GM19467 (cell line): ENCODE results near the gene CELA3B.
"Not testable (repeated sequence)": the region's sequence is repeated elsewhere in the genome, so short reads cannot be mapped to it uniquely, and the experiment has no call there.

ENCODE experiments used
- ATAC-seq: cut with Tn5 transposase; IDR thresholded peaks from one replicate; pipeline ENCODE4 v1.9.1; 2021; ENCODE audit warnings: mild to moderate bottlenecking, moderate library complexity; ENCODE audit not compliant: unreplicated experiment

CELA3B gene

DNA sequence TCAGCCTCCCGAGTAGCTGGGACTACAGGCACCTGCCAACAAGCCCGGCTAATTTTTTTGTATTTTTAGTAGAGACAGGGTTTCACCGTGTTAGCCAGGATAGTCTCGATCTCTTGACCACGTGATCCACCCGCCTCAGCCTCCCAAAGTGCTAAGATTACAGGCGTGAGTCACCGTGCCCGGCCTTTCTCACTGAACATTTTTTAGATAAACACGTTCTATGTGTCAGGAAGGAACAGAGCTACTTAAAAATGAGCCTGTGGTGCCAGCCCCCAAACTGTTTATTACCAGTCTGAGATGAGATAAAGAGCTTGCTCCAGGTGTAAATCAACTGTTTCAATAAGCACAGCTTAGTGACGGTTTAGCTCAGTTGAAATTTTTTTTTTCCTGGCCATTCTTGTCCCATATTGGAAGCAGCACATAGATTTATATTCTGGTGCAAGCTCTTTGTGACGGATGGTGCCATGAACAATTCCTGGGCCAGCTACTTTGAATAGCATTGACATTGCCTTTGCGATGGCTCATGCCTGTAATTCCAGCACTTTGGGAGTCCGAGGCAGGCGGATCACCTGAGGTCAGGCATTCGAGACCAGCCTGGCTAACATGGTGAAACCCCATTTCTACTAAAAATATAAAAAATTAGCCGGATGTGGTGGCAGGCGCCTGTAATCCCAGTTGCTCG, 33.7 kb upstream of the CELA3B start:
- not testable (repeated sequence) for ATAC-seq

DNA sequence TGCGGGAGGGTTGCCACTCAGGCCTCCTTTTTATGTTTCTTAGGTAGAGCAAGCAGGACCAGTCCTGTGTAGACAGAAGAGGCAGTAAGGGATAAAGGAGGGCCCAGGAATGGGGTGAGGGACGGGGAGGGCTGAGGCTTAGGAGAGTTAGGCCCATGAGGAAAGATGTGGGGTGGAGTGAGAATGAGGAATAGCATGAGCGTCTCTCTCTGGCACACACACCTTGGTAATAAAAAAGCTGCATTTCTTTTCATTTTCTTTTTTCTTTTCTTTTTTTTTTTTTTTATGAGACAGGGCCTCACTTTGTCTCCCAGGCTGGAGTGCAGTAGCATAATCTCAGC, 32.1 kb upstream of the CELA3B start:
- no peak for ATAC-seq

DNA sequence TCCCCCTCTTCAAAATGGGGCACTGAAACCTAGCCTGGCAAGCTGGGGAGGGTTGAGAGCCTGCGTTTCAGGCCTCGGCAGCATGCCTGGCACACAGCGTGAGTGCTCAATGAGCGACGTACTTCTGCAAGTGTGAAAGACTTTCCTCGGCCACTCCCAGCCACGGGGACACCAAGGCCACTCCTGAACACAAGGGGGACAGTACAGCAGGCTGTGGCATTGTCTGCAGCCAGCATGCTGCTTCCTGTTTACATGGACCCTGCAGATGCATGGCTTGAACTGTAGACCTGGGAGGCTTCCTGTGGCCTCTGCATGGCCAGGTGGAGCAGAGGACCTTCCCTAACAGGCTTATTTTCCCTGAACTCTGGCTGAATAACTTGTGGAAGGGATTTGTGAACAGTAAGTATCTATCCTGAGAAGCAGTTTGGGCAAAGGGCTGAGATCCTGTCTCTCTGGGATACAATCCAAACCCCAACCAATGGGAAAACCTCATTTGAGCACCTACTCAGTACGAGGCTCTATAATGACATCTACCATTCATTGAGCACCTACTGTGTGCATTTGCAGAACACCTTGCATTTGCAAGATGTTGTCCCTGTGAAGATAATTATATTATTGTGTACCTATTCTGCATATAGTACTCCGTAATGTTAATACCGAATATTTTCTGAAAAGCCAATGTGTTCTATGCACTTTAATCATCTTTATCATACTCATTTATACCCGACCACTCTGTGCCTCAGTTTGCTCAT, 29.8 kb upstream of the CELA3B start:
- ATAC-seq: no peak

DNA sequence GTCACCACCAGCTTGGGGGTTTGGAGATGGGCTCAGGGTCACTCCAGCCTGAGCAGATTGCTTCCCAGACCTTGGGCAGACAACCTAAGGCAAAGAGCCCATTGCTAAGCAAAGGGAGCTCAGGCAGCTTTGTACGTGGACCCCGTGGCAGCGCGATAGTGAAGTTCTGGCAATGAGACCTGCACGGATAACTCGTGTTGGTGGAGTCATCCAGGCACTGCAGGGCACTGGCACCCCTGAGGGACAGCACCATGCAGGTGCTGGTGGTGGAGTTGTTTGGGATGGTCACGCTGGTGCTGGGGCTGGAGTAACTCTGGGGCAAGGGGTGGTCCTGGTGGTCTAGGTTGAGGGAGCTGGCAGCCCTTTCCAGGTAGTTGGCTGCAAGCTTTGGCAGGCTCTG, 26.1 kb upstream of the CELA3B start:
- no peak for ATAC-seq

DNA sequence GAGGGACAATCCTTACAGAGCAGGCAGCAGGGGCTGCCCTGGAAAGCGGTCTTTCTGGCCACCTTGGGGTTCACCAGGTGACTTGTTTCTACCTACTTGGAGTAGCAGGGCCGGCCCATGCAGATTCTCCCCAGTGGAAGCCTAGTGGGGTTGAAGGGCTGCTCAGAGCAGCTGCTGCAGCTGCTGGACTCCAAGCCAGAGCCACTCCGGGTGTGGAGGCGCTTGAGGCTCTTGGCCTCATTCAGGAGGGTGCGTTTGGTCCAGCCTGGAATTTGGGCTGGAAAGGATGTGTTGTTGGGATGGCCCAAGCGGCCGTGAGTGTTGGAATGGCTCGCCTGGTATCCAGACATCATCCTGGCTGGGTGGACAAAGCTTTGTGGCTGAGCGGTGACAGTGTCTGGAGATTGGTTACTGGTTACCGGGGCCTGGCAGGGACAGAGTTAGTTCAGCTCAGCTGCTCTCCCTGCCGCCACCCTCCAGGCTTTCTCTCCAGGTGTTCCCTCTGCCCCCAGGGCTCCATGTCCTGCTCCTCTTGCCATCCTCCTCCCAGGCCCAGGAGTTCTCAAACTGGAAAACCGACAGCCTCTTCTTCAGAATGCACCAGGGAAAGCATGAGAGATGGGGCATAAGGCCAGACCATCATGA, 25.5 kb upstream of the CELA3B start:
- ATAC-seq: no peak

DNA sequence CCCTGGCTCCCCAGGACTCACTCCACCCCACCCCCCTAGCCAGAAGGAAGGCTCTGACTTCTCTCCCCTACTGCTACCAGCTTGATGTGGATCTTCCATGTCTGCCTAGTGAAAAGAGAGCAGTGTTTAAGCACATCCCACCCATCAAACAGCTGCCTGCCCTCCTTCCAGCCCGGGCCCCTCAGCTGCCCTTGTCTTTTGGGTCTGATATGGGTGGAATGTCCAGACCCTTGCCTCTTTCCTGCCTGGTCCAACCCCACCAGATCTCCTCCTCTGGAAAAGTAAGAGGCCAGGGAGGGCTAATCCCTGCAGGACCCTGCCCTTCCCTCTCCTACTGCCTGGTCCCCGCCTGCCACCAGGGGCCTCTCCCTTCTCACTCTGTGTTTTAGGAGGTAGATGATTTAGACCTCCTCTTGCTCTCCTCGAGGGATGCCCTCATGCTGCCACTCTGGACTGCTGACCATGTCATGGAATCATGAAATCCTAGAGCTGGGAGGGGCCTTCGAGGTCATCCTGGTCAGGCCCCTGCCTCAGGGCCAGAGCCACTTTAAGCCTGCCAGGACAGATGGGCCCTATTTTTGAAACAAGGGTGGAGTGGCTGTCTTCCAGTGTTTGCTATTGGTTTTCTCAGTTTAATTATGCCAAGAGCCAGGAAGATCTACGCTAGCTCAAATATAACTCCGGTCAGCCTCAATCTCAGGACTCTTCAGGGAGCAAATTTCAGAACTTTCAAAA, 23.9 kb upstream of the CELA3B start:
- ATAC-seq: no peak

DNA sequence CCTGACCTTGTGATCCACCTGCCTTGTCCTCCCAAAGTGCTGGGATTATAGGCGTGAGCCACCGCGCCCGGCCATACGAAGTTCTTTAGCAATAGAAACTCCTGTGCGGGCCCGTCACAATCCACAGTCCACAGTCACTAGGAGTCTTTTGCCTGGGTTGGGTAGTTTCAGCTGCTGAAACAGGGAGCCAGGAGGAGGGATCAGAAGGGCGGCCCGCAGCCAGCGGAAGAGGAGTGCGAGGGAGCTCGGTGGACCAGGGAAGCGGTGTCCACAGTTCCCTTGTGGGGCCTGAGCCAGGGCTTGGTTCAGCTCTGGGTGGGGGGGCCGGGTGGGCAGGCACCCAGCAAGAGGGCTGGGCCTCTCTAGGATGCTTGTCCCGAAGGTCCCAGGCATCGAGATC, 21.8 kb upstream of the CELA3B start:
- no peak for ATAC-seq

DNA sequence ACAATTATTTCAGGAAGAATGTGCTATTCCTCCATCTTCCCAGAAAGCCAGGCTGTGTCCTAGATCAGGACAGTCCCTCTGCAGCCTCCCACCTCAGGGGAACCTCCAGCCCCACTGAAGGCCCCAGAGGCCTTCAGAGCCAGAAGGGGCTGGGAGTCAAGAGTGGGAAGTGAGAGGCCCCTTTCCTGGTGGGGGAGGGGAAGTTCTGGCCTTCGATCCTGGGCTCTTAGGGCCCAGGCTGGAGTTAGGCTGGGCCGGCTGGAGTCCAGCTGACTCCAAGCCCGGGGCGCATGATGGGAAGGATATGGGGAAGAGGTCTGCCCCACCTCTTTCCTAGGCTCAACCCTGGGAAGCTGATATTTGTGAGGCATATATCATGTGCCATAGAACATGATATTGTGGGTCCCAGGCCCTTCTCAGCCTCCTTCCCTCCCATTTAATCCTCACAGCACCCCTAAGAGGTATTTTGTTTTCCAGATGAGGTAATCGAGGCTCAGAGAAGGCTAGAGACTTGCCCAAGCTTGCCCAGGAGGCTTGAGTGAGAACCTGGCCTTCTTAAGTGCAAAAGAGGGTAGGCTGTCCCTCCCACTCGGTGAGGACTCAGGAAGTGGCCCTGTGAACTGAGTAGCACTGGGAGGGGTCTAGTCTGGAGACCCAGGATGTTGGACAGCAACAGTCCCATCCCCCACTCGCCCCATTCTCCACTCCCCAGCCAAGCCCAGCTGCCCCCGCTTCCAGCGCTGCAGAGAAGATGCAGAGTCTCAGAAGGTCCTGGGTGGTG, 21.1 kb upstream of the CELA3B start:
- no peak for ATAC-seq

DNA sequence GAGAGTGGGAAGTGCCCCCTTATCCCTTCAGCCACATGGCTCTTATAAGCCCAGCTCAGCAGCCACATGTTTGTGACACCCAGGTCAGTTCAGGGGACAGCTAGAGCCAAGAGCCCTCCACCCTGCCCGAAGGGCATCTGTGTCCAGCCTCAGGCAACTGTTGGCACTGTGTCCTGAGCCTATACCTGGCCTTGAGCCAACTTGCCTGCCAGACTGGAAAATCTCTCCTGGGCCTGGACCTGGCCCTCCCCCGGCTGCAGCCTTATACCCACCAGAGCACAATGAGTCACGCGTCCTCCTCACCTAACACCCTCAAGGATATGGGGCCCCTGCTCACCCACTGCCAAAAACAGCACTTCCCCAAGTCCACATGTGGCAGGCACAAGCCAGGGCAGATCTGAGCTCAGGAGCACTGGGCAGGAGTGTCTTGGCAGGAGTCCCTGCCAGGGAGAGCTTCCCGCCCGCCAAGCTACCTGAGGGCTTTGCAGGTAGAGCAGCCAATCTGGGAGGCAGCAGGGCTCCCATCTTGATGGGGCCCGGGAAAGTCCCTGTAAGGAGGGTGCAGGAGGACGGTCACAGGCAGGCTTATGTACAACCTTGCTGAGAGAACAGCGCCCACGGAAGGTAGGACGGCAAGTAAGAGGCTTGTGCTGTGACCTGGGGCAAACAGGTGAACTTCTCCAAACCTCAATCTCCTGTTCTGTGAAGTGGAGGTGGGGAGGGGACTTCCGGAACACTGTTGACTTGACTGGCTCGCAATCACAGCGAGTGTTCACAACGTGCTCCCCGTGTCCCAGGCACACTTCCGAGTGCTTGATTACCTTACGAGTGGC, 19.9 kb upstream of the CELA3B start:
- ATAC-seq: no peak

DNA sequence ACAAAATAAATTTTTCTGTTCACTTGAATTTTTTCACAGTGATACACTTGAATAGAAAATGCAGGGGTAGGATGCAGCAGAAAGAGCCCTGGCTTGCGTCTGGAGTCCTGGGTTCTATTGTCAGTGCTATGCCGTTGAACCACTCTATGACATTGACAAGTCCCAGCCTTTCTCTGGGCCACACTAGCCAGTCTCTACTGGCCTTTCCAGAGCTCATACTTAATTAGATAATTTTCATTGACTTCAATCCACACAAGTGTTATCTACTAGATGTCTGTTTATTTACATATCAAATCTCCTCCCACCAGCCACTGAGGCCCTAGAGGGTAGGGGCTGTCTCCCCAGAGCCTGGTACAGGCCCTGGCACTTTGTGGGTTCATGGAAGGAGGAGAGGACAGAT, 15.5 kb upstream of the CELA3B start:
- no peak for ATAC-seq

DNA sequence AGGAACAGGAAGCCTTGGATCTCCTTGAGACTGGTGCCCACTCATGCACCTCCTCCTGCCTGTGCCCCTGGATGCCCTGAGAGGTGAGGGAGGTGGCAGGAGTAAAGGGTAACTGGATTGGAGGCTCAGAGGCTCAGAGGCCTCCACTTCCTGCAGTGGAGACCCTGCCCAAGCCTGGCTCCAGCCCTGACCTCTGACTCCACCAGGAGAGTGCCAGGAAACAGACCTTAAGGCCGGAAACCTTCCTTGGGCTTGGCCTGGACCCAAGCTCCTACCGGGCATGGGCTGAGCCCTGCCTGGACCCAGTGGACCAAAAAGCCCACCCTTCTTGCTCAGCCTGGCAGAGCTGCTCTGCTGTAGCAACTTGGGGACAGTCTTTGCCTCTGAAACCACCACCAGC, 15.0 kb upstream of the CELA3B start:
- no peak for ATAC-seq

DNA sequence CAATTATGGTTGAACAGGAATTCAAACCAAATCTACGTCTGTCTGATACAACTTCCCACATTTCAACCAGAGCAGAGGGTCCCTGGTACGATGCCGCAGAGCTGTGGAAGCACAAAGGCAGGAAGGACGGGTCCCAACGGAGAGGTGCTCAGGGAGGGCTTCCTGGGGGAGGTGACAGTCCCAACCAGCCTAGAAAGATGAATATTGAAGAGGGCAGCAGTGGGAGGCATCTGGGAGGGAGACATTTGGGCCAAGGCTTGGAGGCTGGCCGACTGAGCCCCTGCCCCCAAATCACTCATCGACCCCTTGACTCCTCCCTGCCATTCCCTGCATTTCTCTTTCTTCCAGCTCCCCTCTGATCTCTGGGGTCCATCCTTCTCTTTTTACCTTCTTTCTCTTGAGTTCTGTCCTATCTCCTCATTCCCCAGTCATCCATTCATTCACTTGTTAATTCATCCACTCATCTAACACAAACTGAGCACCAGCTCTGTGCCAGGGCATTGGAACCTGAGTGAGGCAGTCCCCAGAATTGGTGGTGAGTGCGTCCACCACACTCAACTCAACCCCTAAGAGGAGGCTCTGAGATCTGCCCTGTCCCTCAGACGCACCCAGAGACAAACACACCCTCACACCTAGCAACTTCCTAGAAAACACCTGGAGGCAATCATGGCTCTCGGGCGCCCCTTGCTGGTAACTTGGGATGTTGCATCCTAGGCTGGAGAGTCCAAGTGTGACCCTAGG, 13.2 kb upstream of the CELA3B start:
- ATAC-seq: peak; percentile 69

DNA sequence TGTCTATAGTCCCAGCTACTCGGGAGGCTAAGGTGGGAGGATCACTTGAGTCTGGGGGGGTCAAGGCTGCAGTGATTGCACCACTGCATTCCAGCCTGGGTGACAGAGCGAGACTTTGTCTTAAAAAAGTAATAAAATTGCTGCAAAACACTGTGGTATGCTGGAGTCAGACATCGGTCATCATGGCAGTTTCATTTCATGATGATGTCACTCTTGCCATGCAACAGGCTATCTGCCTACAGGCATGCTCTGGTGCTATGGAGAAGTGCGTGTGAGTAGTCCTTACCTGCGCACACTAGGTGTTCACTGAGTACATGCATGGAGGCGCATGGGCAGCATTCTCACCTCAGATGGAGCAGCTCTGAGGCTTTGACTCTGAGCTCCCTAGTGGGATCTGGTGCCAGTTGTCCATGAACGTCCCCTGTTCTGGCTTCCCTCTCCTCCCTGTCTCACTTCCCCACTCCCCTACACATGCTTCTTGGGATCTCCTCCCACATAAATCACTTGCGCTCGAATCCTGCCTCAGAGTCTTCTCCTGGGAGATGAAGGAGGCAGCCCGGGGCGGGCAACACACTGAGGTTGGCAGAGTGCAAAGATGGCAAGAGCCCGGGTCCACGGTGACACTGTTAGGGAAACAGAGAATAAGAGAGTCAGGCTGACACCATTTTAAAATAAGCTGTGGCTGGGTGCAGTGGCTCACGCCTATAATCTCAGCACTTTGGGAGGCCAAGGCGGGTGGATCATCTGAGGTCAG, 10.4 kb upstream of the CELA3B start:
- no peak for ATAC-seq

DNA sequence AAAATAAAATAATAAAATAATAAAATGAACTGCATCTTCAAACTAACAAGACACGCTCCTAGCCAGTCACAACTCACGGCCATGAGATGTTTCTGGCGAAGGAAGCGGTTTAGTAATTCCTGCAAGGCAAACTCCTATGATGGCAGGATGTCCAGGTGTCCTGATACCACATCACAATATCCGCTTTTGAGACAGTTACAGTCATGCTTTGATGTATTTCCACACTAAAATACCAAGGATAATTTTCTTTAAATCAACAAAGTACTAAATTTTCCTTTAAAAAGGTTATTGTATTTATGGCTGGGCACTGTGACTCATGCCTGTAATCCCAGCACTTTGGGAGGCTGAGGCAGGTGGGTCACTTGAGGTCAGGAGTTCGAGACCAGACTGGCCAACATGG, 9.6 kb upstream of the CELA3B start:
- not testable (repeated sequence) for ATAC-seq

DNA sequence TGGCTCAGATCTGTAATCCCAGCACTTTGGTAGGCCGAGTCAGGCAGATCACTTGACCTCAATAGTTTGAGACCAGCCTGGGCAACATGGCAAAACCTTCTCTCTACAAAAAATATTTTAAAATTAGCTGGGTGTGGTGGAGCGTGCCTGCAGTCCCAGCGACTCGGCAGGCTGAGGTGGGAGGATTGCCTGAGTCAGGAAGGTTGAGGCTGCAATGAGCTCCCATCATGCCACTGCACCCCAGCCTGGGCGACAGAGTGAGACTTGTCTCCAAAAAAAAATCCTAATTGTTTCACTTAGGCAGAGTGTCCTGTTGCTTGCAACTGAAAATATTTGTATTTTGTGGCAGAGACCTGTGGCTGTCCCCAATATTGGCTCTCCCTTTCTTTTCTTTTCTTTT, 7.8 kb upstream of the CELA3B start:
- not testable (repeated sequence) for ATAC-seq

DNA sequence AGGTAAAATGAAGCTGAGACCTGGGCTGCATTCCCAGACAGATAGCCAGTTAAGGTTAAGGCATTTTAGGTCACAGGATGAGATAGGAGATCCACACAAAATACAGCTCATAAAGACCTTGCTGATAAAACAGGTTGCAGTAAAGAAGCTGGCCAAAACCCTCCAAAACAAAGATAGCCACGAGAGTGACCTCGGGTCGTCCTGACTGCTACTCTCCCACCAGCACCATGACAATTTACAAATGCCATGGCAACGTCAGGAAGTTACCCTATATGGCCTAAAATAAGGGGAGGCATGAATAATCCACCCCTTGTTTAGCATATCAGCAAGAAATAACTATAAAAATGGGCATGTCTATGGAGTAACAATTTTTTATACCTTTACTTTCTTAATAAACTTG, 6.3 kb upstream of the CELA3B start:
- not testable (repeated sequence) for ATAC-seq

DNA sequence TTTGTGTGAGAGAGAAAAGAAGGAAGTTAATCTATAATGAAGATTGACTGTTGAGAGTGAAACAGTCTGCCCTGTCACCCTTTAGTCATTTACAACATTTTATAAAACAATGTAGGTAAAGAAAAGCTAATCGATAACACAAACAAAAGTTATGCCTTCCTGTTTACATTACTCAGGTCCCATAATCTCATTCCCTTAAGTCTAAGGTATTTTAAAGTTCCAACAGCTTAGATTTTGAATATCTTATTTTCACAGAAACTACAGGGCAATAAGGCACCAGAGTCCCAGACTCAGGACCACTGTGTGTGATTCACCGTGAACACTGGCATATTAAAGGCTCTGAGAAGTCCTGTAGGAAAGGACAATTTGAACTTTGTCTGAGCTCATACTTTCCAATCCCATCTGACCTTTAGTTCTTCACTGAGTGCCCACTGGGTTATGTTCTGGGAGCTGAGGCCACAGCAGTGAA, 3.8 kb upstream of the CELA3B start:
- ATAC-seq: not testable (repeated sequence)

DNA sequence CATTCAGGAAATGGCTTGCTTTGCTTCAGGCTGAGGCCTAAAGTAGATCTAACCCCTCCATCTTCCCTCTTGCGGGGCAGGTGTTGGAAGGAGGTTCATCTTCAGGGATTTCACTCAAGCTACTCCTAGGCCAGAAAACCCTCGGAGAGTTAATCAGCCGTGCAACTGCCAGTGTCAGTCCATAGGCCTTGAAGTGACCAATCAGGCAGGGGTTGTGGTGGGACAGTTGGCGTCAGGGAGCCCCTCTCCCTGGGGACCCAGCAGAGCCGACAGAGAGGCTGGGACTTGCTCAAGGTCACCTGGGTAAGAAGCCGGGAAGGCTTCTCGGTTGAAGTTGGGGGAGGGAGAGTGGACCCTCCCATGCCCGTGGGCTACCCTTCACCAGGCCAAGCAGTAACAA, 2.9 kb upstream of the CELA3B start:
- not testable (repeated sequence) for ATAC-seq
